ENCODE data around the gene NEURL3. TPM values are rescaled to one million over a fixed set of nuclear protein-coding genes. Genes with fewer than 3 reads are reported as not detected.

The NEURL3 gene
- total and polyA plus RNA-seq, 9 of the 15 experiments (the other 6 are each of a cell fraction or from before 2014, with no cell fraction given), result not detected

DNA sequence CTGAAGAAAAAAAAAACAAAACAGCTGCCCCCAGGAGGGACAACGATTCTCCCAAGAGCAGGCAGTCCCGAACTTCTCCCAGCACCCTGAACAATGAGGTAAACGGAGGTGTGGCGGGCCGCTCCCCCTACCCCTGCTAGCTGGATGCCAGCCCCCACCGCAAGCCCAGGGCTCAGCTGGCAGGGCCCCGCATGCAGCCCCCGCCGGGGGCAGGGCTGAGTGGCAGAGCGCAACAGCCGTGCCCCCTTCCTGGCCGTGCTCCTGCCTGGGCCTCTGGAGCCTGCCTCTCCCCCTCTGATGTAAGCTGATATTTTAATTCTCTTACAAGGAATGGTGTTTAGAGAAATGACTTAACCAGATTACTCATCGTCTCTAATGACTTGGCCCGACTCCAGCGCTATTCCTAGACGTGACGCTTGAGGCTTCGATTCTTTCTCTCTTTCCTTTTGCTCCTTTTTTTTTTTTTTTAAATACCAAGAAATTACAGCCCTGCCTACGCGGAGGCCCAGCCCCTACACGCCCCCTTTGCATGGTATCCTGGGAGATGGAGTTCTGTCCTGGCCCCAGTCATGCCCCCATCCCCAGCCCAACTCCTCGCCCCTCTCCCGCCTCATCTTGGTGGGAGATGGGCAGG, 26.8 kb upstream of the NEURL3 start:
- ChIA-PET CTCF (ENCODE audit: low intra/inter-chr PET ratio) (no interaction called here), POLR2A (interaction anchor here (0.6 to 0.7 kb wide), 3 partner anchors 16 to 156 kb away, joined by 3 to 4 read pairs (median 3); no protein-coding TSS in a partner anchor)
- peak; percentile 98 for FAIRE-seq
- no TSS peak for BruUV-seq (replicated peaks)
- Histone ChIP-seq H3K27ac (ENCODE audit: extremely low read depth, low read depth, low read length) (peak overlapping the region; percentile 57; the same call in 2 of the 3 replicates), H3K36me3 (ENCODE audit: control insufficient read depth, insufficient read depth, low read length) (no peaks in the 10 kb centered on the region), H3K4me2 (ENCODE audit: insufficient read depth, low read length) (peak overlapping the region; percentile 65), H3K4me3 (peak overlapping the region; percentile 28; the same call in 1 of the 2 replicates), H3K4me1 (replicated peaks in 1 of 2; ENCODE audit: control insufficient read depth in 2 of 2, insufficient read depth in 2 of 2, low read length in 2 of 2) (peaks cover 10 to 24% of the 10 kb centered on the region in 2 experiments), H3K27me3 (ENCODE audit: control insufficient read depth in 2 of 2, insufficient read depth in 2 of 2, low read length in 2 of 2) (peaks cover 0 to 16% of the 10 kb centered on the region in 2 experiments; a peak in 2 of 5 replicates), H4K20me1 (replicated peaks; ENCODE audit: control insufficient read depth, insufficient read depth, low read length) (no peaks in the 10 kb centered on the region), H3K9me1 (ENCODE audit: control insufficient read depth, insufficient read depth, low read length) (no peaks in the 10 kb centered on the region), H2AFZ (ENCODE audit: low read depth, low read length) (peak overlapping the region; percentile 57), H3K9me3 (replicated peaks; ENCODE audit: control insufficient read depth, insufficient read depth, low read depth, low read length) (no peaks in the 10 kb centered on the region), H3K79me2 (ENCODE audit: control insufficient read depth, insufficient read depth, low read length) (no peaks in the 10 kb centered on the region), H3K9ac (ENCODE audit: insufficient read depth in 1 of 2, low read depth in 2 of 2, low read length in 2 of 2) (peak overlapping the region; percentile 45 to 81; a peak in 3 of 4 replicates)
- in situ Hi-C loops (cut with MboI) (no loop called here), intact Hi-C loops (cut with micrococcal nuclease) (no loop called here)
- WGBS (ENCODE audit: insufficient coverage, low coverage, missing lambda C conversion rate), result 8% methylated on average over 16 of the region's 23 CpGs
- peak; percentile 77 to 93 (median 82) for DNase-seq (ENCODE audit: extremely low read depth in 1 of 4, low spot score in 3 of 4)
- peak; percentile 76 for ATAC-seq
- peak; percentile 65 for TF ChIP-seq RBFOX2 (IDR thresholded peaks at IDR 0.05; ENCODE audit: low read depth, low read length)
- TF ChIP-seq NCOR1 (IDR thresholded peaks at IDR 0.05), result no peak
- peak; percentile 63 for TF ChIP-seq POLR2G (IDR thresholded peaks at IDR 0.05; ENCODE audit: low read depth, low read length)
- TF ChIP-seq NCOA2 (IDR thresholded peaks at IDR 0.05; ENCODE audit: partially characterized antibody in 2 of 2), result no peak
- TF ChIP-seq HCFC1 (IDR thresholded peaks at IDR 0.05; ENCODE audit: low read depth, low read length), result peak; percentile 90
- peak; percentile 13; the same call in 1 of the 2 replicates for TF ChIP-seq L3MBTL2 (IDR thresholded peaks at IDR 0.05)
- TF ChIP-seq HMGN3 (IDR thresholded peaks at IDR 0.05; ENCODE audit: borderline replicate concordance, extremely low read depth, insufficient read length, low read depth, low read length), result peak; percentile 56
- TF ChIP-seq MEF2D (tag; conservative IDR thresholded peaks at IDR 0.05; ENCODE audit: low read depth), result peak; percentile 87
- TF ChIP-seq KLF13 (tag; IDR thresholded peaks at IDR 0.05; ENCODE audit: borderline replicate concordance, low read depth), result peak; percentile 87
- TF ChIP-seq, protein P1, sequence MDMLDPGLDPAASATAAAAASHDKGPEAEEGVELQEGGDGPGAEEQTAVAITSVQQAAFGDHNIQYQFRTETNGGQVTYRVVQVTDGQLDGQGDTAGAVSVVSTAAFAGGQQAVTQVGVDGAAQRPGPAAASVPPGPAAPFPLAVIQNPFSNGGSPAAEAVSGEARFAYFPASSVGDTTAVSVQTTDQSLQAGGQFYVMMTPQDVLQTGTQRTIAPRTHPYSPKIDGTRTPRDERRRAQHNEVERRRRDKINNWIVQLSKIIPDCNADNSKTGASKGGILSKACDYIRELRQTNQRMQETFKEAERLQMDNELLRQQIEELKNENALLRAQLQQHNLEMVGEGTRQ (CRISPR knock-in tag; IDR thresholded peaks at IDR 0.05), result no peak
- TF ChIP-seq PHTF2 (CRISPR knock-in tag; IDR thresholded peaks at IDR 0.05), result no peak
- TF ChIP-seq, protein P2, sequence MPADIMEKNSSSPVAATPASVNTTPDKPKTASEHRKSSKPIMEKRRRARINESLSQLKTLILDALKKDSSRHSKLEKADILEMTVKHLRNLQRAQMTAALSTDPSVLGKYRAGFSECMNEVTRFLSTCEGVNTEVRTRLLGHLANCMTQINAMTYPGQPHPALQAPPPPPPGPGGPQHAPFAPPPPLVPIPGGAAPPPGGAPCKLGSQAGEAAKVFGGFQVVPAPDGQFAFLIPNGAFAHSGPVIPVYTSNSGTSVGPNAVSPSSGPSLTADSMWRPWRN (IDR thresholded peaks at IDR 0.05; ENCODE audit: low read depth), result 0 out of 2 replicates have a peak, but pooled peaks have one; percentile 11
- TF ChIP-seq, protein P3, sequence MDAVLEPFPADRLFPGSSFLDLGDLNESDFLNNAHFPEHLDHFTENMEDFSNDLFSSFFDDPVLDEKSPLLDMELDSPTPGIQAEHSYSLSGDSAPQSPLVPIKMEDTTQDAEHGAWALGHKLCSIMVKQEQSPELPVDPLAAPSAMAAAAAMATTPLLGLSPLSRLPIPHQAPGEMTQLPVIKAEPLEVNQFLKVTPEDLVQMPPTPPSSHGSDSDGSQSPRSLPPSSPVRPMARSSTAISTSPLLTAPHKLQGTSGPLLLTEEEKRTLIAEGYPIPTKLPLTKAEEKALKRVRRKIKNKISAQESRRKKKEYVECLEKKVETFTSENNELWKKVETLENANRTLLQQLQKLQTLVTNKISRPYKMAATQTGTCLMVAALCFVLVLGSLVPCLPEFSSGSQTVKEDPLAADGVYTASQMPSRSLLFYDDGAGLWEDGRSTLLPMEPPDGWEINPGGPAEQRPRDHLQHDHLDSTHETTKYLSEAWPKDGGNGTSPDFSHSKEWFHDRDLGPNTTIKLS (IDR thresholded peaks at IDR 0.05; ENCODE audit: borderline replicate concordance, low read depth), result peak; percentile 25; the same call in 1 of the 2 replicates
- no peak for TF ChIP-seq HOXB6 (CRISPR knock-in tag; IDR thresholded peaks at IDR 0.05; ENCODE audit: borderline replicate concordance)
- 0 out of 2 replicates have a peak, but pooled peaks have one; percentile 40 for TF ChIP-seq XRCC5 (IDR thresholded peaks at IDR 0.05; ENCODE audit: low read depth, low read length)
- peak in 1 of 2 experiments; percentile 38; a peak in 1 of 3 replicates for TF ChIP-seq CBX3 (IDR thresholded peaks at IDR 0.05; ENCODE audit: borderline replicate concordance in 1 of 2, low read length in 2 of 2)
- TF ChIP-seq JUN (IDR thresholded peaks at IDR 0.05; ENCODE audit: borderline replicate concordance, low read depth, low read length), result peak; percentile 91
- TF ChIP-seq JUN (CRISPR knock-in tag; IDR thresholded peaks at IDR 0.05; ENCODE audit: borderline replicate concordance), result peak; percentile 30; the same call in 1 of the 2 replicates
- peak; percentile 44; the same call in 1 of the 2 replicates for TF ChIP-seq SMAD4 (CRISPR knock-in tag; conservative IDR thresholded peaks at IDR 0.05)

All from K562 (cell line).